Activated naive CD4-positive, alpha-beta T cell treated with anti-CD3 and anti-CD28 coated beads for 36 hours (primary cell): ENCODE data around the gene MRGPRF. TPM values are rescaled to one million over a fixed set of nuclear protein-coding genes. Genes with fewer than 3 reads are reported as not detected.
"Not testable (repeated sequence)": the region's sequence is repeated elsewhere in the genome, so short reads cannot be mapped to it uniquely, and the experiment has no call there.

Experiments used
- CTCF ChIA-PET: fragments of 350-600 bp; sonication (Branson Sonifier 250); formaldehyde crosslinking; loops from one replicate; lab custom pipeline; 2021; ENCODE audit warnings: antibody characterized with exemption; lab: Charles Lee
- DNase-seq: peaks from one replicate; pipeline ENCODE4 v3.0.0-alpha.2; 2020
- H3K27ac Mint-ChIP-seq: one replicate; pipeline ENCODE4 v1.8.0; 2021; ENCODE audit warnings: mild to moderate bottlenecking, mixed read lengths
- H3K27me3 Mint-ChIP-seq: one replicate; pipeline ENCODE4 v1.8.0; 2021; ENCODE audit warnings: low read depth, mixed read lengths
- H3K36me3 Mint-ChIP-seq: one replicate; pipeline ENCODE4 v1.8.0; 2021; ENCODE audit warnings: low read depth, mixed read lengths
- H3K4me1 Mint-ChIP-seq: one replicate; pipeline ENCODE4 v1.8.0; 2021; ENCODE audit warnings: low read depth, mixed read lengths
- H3K4me3 Mint-ChIP-seq: one replicate; pipeline ENCODE4 v1.8.0; 2021; ENCODE audit warnings: mild to moderate bottlenecking, moderate library complexity, mixed read lengths
- H3K9me3 Mint-ChIP-seq: one replicate; pipeline ENCODE4 v1.8.0; 2021; ENCODE audit warnings: mixed read lengths
- intact Hi-C: fragments of 100-400 bp; cut with micrococcal nuclease; formaldehyde crosslinking; loops from one replicate; pipeline ENCODE4 v1.15.1; 2023
- total RNA-seq, 2 experiments: library from RNA; stranded (reverse); gene quantifications; one replicate each; pipeline ENCODE4 v1.2.3, GENCODE V29; 2021

Gene MRGPRF
- total RNA-seq, 2 experiments from 2014 or later, result not detected

- Mint-ChIP-seq H3K36me3 (no peaks in the 10 kb centered on the region), H3K27me3 (peaks cover 3% of the 10 kb centered on the region), H3K27ac (no peak overlapping the region), H3K4me1 (no peaks in the 10 kb centered on the region), H3K9me3 (no peaks in the 10 kb centered on the region), H3K4me3 (no peak overlapping the region)
- DNase-seq, result no peak
- CTCF ChIA-PET, result no interaction called here
- intact Hi-C loops, result no loop called here
These were observed 10.9 kb downstream of the MRGPRF start for GRCh38 chr11:69002110-69002569.

DNA sequence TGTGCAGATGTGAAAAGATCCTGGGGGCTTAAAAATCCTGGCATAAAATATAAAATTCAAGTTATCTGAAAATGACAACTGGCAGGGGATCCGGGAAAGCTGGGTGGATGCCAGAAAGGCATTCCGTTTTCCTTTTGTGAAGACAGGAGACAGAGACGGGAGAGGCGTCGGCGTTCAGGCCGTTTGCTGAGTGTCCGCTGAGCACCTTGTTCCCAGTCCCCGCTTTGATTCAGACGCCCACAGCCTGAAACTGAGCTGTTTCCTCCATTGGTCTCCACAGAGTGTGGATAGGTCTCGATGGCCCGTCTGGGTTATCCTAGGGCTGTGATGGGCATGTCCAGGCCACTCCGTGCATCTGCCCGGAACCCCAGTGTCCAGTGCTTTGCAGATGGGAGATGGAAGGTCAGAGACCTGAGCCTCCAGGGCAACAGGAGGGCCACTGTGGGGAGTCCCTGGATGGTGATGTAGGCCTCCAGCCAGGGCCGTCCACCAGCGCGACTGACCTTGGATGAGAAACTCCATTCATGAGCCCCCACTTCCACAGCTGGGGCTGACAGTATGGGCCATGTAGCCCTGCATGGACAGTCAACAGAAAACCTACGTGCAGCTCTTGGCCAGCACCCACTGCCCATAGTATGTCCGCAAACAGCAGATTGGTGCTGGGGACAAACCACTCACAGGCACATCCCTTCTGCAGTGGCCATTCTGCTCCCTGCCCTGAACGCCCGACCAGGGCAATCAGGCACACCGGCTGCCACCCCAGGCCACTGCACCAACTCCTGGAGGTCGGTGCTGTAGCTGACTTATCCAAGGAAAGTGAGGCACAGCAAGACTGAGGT, 11.6 kb downstream of the MRGPRF start:
- no peaks in the 10 kb centered on the region for H3K9me3 Mint-ChIP-seq
- DNase-seq, result no peak
- intact Hi-C loops, result no loop called here
- H3K27me3 Mint-ChIP-seq, result peaks cover 3% of the 10 kb centered on the region
- H3K36me3 Mint-ChIP-seq, result no peaks in the 10 kb centered on the region
- no peak overlapping the region for H3K27ac Mint-ChIP-seq
- H3K4me1 Mint-ChIP-seq, result no peaks in the 10 kb centered on the region
- H3K4me3 Mint-ChIP-seq, result no peak overlapping the region
- CTCF ChIA-PET, result no interaction called here

- Mint-ChIP-seq H3K27ac (no peak overlapping the region), H3K4me1 (no peaks in the 10 kb centered on the region), H3K36me3 (no peaks in the 10 kb centered on the region), H3K4me3 (no peak overlapping the region), H3K9me3 (no peaks in the 10 kb centered on the region), H3K27me3 (peaks cover 3% of the 10 kb centered on the region)
- intact Hi-C loops, result no loop called here
- no peak for DNase-seq
- CTCF ChIA-PET, result no interaction called here
These were observed 12.2 kb downstream of the MRGPRF start for GRCh38 chr11:69000831-69001242.

- H3K27me3 Mint-ChIP-seq, result peaks cover 2% of the 10 kb centered on the region
- H3K36me3 Mint-ChIP-seq, result no peaks in the 10 kb centered on the region
- intact Hi-C loops, result no loop called here
- no peak for DNase-seq
- H3K9me3 Mint-ChIP-seq, result no peaks in the 10 kb centered on the region
- H3K4me3 Mint-ChIP-seq, result no peak overlapping the region
- no peaks in the 10 kb centered on the region for H3K4me1 Mint-ChIP-seq
- CTCF ChIA-PET, result no interaction called here
- no peak overlapping the region for H3K27ac Mint-ChIP-seq
These were observed 12.7 kb downstream of the MRGPRF start for GRCh38 chr11:69000391-69000790.

GRCh38 chr11:68999748-69000355, 13.2 kb downstream of the MRGPRF start:
- CTCF ChIA-PET, H3K27ac Mint-ChIP-seq, H3K4me1 Mint-ChIP-seq, DNase-seq, H3K4me3 Mint-ChIP-seq, H3K27me3 Mint-ChIP-seq, H3K36me3 Mint-ChIP-seq, H3K9me3 Mint-ChIP-seq, intact Hi-C loops: not testable (repeated sequence)

DNA sequence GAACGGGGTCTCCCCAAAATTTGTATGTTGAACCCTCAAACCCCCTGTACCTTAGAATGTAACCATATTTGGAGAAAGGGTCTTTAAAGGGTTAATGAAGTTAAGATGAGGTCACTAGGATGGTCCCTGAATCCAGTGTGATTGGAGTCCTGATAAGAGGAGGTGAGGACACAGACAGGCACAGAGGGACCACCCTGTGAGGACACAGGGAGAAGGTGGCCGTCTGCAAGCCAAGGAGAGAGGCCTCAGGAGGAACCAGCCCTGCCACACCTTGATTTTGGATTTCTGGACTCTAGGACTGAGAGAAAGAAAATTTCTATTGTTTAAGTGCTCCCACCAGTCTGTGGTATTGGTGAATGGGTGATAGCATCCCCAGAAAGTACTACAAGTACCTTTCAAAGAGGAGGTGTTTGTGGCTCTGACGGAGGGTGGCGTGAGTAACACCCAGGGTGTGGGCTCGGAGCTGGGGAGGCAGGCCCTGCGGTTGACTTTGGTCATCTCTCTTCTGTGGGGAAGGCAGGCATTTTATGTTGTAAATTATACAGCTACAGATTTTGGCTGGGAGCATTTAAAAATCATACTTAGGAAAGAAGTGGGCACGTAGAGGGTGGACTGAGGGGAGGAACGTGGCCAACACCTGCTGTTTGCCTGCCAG, 13.8 kb downstream of the MRGPRF start:
- CTCF ChIA-PET, result no interaction called here
- Mint-ChIP-seq H3K4me3 (no peak overlapping the region), H3K27me3 (no peaks in the 10 kb centered on the region), H3K36me3 (no peaks in the 10 kb centered on the region), H3K27ac (no peak overlapping the region), H3K9me3 (no peaks in the 10 kb centered on the region), H3K4me1 (no peaks in the 10 kb centered on the region)
- intact Hi-C loops, result no loop called here
- no peak for DNase-seq

DNA sequence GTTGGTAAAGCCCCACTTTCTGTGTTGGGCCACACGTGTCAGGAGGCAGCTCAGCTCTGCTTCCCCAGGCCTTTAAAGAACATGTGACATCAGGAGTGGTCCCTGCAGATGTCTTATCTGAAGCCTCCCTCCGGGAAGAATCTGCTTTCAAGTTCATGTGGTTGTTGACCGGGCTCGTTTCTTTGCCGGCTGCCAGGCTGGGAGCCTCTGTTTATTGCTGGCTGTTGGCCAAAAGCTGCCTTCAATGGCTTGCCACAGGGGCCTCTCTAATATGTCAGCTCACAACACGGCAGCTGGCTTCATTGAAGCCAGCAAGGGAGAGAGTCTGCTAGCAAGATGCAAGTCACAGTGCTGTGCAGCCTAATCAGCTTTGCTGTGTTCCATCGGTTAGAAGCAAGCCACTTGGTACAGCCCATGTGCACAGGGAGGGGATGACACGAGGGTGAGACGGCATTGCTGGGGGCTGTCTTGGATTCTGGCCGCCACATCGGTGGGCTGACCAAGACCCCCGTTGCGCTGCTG, 14.6 kb downstream of the MRGPRF start:
- DNase-seq, result no peak
- Mint-ChIP-seq H3K36me3 (no peaks in the 10 kb centered on the region), H3K4me1 (no peaks in the 10 kb centered on the region), H3K4me3 (no peak overlapping the region), H3K9me3 (no peaks in the 10 kb centered on the region), H3K27ac (no peak overlapping the region), H3K27me3 (peaks cover 4% of the 10 kb centered on the region)
- intact Hi-C loops, result no loop called here
- CTCF ChIA-PET, result no interaction called here

DNA sequence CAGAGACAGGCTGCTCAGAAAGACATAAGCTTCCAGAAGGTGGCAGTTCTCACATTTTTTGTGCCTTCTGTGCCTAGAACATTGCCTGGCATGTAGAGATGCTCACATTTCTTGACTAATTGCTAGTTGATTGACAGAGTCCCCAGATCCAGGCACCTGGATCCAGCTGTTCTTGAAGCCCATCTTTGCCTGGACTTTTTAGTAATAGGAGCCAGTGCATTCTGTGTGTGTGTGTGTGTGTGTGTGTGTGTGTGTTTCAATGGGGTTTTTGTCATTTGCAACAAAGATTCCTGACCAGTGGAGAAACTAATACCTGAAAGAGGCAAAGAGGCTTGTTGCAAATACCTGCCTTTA, 15.1 kb downstream of the MRGPRF start:
- CTCF ChIA-PET, result no interaction called here
- intact Hi-C loops, result no loop called here
- H3K27ac Mint-ChIP-seq, result no peak overlapping the region
- H3K4me1 Mint-ChIP-seq, result no peaks in the 10 kb centered on the region
- H3K36me3 Mint-ChIP-seq, result no peaks in the 10 kb centered on the region
- no peak for DNase-seq
- no peak overlapping the region for H3K4me3 Mint-ChIP-seq
- no peaks in the 10 kb centered on the region for H3K9me3 Mint-ChIP-seq
- H3K27me3 Mint-ChIP-seq, result peaks cover 4% of the 10 kb centered on the region

DNA sequence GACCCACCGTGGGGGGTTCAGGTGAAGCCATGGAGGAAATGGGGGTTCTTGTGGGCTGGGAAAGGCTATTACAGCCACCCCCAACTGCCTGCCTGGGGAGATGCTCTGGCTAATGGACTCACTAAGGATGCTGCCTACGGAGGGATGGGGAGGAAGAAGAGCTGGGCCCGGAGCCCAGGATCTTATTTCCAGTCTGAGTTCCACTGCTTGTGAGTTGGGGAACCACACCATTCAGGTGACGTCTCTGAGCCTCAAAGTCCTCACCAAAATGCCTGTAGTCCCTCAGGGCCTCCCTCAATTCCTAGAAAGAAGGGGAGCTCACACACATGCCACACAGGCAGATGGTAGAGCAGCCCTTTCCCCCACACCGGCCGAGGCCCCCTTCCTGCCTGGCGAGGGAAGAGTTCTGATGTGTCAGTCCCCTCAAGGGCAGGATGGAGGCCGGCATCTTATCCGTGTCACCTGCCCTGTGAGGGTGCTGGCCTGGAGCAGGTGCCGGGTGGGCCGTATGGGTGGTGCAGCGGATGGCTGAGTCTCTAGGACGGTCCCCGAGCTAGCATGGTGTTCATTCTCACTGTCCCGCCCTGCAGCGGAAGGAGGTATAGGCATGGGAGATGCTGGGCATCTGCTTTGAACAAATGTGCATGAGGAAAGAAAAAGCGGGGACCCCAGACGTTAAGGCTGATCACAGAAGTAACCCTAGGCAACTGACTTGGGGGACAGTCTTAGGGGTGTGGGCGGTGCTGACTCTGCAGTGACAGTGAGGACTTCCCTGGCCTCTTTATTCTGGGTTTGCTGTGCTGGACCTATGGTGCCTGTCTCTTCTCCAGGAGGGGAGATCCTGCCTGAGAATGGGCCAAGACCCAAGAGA, 15.7 kb downstream of the MRGPRF start:
- Mint-ChIP-seq H3K27ac (no peak overlapping the region), H3K4me1 (no peaks in the 10 kb centered on the region), H3K4me3 (no peak overlapping the region), H3K27me3 (peaks cover 4% of the 10 kb centered on the region), H3K9me3 (no peaks in the 10 kb centered on the region), H3K36me3 (no peaks in the 10 kb centered on the region)
- DNase-seq, result no peak
- intact Hi-C loops, result no loop called here
- CTCF ChIA-PET, result no interaction called here

GRCh38 chr11:68996376-68997123, 16.5 kb downstream of the MRGPRF start:
- Mint-ChIP-seq H3K4me3 (no peak overlapping the region), H3K9me3 (no peaks in the 10 kb centered on the region), H3K27ac (no peak overlapping the region), H3K4me1 (no peaks in the 10 kb centered on the region), H3K27me3 (peaks cover 7% of the 10 kb centered on the region), H3K36me3 (no peaks in the 10 kb centered on the region)
- DNase-seq, result no peak
- intact Hi-C loops, result no loop called here
- CTCF ChIA-PET, result no interaction called here

- intact Hi-C loops, result no loop called here
- no peak for DNase-seq
- no peak overlapping the region for H3K27ac Mint-ChIP-seq
- H3K9me3 Mint-ChIP-seq, result no peaks in the 10 kb centered on the region
- H3K4me1 Mint-ChIP-seq, result no peaks in the 10 kb centered on the region
- H3K4me3 Mint-ChIP-seq, result no peak overlapping the region
- peaks cover 9% of the 10 kb centered on the region for H3K27me3 Mint-ChIP-seq
- CTCF ChIA-PET, result no interaction called here
- H3K36me3 Mint-ChIP-seq, result no peaks in the 10 kb centered on the region
These were observed 18.2 kb downstream of the MRGPRF start for GRCh38 chr11:68994894-68995285.
